Esophagus squamous epithelium (tissue), 5 donors: ENCODE data around the gene PLXNA3. TPM values are rescaled to one million over a fixed set of nuclear protein-coding genes. Genes with fewer than 3 reads are reported as not detected.
A peak's percentile ranks its signal among the peaks of the same experiment; 100 is the strongest.

ENCODE experiments used
- DNase-seq: peaks from one replicate; lab custom pipeline; 2025; lab: John Stamatoyannopoulos, UW
- H3K27ac ChIP-seq, 4 donors: fragments of 200-600 bp; sonication (generic); one replicate each; pipeline ENCODE4 v1.5.1; 2016 to 2019; ENCODE audit warnings: mild to moderate bottlenecking in 1 of 4
- H3K27me3 ChIP-seq, 4 donors: fragments of 200-600 bp; sonication (generic); 1 replicate in 3 of 4; 2 replicates in 1 of 4; pipeline versions ENCODE4 v1.5.1 to v1.6.0; 2017 to 2021; ENCODE audit warnings: antibody characterized with exemption in 1 of 4
- H3K36me3 ChIP-seq, 3 donors: fragments of 200-600 bp; sonication (generic); one replicate each; pipeline ENCODE4 v1.5.1; 2016 to 2019
- H3K4me1 ChIP-seq, 3 donors: fragments of 200-600 bp; sonication (generic); one replicate each; pipeline ENCODE4 v1.5.1; 2017 to 2019
- H3K4me3 ChIP-seq, 4 donors: fragments of 200-600 bp; sonication (generic); 1 replicate in 3 of 4; 2 replicates in 1 of 4; pipeline ENCODE4 v1.5.1; 2016 to 2019; ENCODE audit warnings: mild to moderate bottlenecking in 2 of 4, moderate library complexity in 1 of 4
- H3K9me3 ChIP-seq, 3 donors: fragments of 200-600 bp; sonication (generic); one replicate each; pipeline ENCODE4 v1.5.1; 2016 to 2019
- CTCF ChIP-seq, 6 experiments: fragments of 450-650 bp in 4 of 6; fragments of 200-600 bp in 2 of 6; sonication (generic) in 2 of 6; IDR thresholded peaks; one replicate each; pipeline ENCODE4 v1.5.1; 2016 to 2019; ENCODE audit warnings: antibody characterized with exemption in 6 of 6, mild to moderate bottlenecking in 4 of 6, moderate library complexity in 4 of 6
- POLR2A ChIP-seq, 4 donors: fragments of 450-650 bp; IDR thresholded peaks; one replicate each; pipeline ENCODE4 v1.6.1; 2017; ENCODE audit warnings: antibody characterized with exemption in 4 of 4, mild to moderate bottlenecking in 4 of 4, moderate library complexity in 3 of 4
- WGBS, 2 donors: methylation state at CpG; one replicate each; pipeline ENCODE4 v1.1.5; 2018; 5-methylcytosine and 5-hydroxymethylcytosine counted together
- intact Hi-C: fragments of 100-400 bp; cut with DNase I; formaldehyde crosslinking; loops from one replicate; pipeline ENCODE4 v1.15.0; 2022
- total RNA-seq, 4 donors: library from RNA; depleted of rRNA; stranded (reverse); fragments of >200 nt; gene quantifications; one replicate each; pipeline ENCODE4 v1.1.0, GENCODE V29; 2016
- donor health status: DM: yes; HTN: yes; CAD: no.

PLXNA3 gene
- total RNA-seq, 4 donors from 2014 or later = 4.4 to 5.9 (median 5.4) TPM

- WGBS, 2 donors = 48 to 56% methylated on average over 10 to 15 of the region's 34 CpGs
- DNase-seq = no peak
- Histone ChIP-seq H3K27ac (peak overlapping the region; percentile 90 to 95 (median 93)), H3K9me3 (no peaks in the 10 kb centered on the region), H3K27me3 (no peaks in the 10 kb centered on the region), H3K4me1 (peaks cover 4 to 28% (median 5%) of the 10 kb centered on the region in 3 donors), H3K36me3 (peaks cover 0 to 24% (median 0%) of the 10 kb centered on the region in 3 donors), H3K4me3 (peak overlapping the region; percentile 62 to 82 (median 68))
- intact Hi-C loops = no loop called here
- no peak for TF ChIP-seq CTCF (IDR thresholded peaks at IDR 0.05)
- TF ChIP-seq POLR2A (IDR thresholded peaks at IDR 0.05) = no peak
Measured at GRCh38 chrX:154515090-154515965, 57.2 kb downstream of the PLXNA3 start.

GRCh38 chrX:154515966-154516655 is 58.0 kb downstream of the PLXNA3 start, which contains the start of gene FAM3A:
TSS of gene FAM3A (minus strand) at chrX:154516232. CDS start at chrX:154515772, 460 bp downstream.
- peak; percentile 56 for DNase-seq
- Histone ChIP-seq H3K4me1 (peaks cover 4 to 28% (median 5%) of the 10 kb centered on the region in 3 donors), H3K36me3 (peaks cover 0 to 16% (median 0%) of the 10 kb centered on the region in 3 donors), H3K27me3 (no peaks in the 10 kb centered on the region), H3K4me3 (peak within 1 kb of the TSS; percentile 62 to 82 (median 68)), H3K27ac (peak within 1 kb of the TSS; percentile 90 to 95 (median 93)), H3K9me3 (no peaks in the 10 kb centered on the region)
- 53% methylated on average over 2 of the region's 59 CpGs; no CpG with 5 or more reads in 1 of the 2 donors for WGBS, 2 donors
- intact Hi-C loops = no loop called here
- no peak for TF ChIP-seq CTCF (IDR thresholded peaks at IDR 0.05)
- TF ChIP-seq POLR2A (IDR thresholded peaks at IDR 0.05) = peak in 3 of 4 donors; percentile 61 to 92 (median 65)

GRCh38 chrX:154516656-154517100 is 58.6 kb downstream of the PLXNA3 start:
- no peak for DNase-seq
- 17 to 27% methylated on average over 9 to 19 of the region's 19 CpGs for WGBS, 2 donors

GRCh38 chrX:154517101-154517781 is 59.2 kb downstream of the PLXNA3 start:
- WGBS, 2 donors = 60 to 83% methylated on average over 3 to 24 of the region's 25 CpGs
- H3K9me3 ChIP-seq = no peaks in the 10 kb centered on the region
- peaks cover 4 to 28% (median 5%) of the 10 kb centered on the region in 3 donors for H3K4me1 ChIP-seq
- no peak for DNase-seq
- no peaks in the 10 kb centered on the region for H3K27me3 ChIP-seq
- peaks cover 0 to 6% (median 0%) of the 10 kb centered on the region in 3 donors for H3K36me3 ChIP-seq
- peak overlapping the region; percentile 90 to 95 (median 93) for H3K27ac ChIP-seq
- intact Hi-C loops = no loop called here
- TF ChIP-seq CTCF (IDR thresholded peaks at IDR 0.05) (no peak), POLR2A (IDR thresholded peaks at IDR 0.05) (no peak)
- H3K4me3 ChIP-seq = peak overlapping the region; percentile 62 to 82 (median 68)

More at GRCh38 chrX:154516656-154517100, 58.6 kb downstream of the PLXNA3 start:
- TF ChIP-seq CTCF (IDR thresholded peaks at IDR 0.05) (no peak), POLR2A (IDR thresholded peaks at IDR 0.05) (no peak)
- Histone ChIP-seq H3K9me3 (no peaks in the 10 kb centered on the region), H3K4me3 (peak overlapping the region; percentile 62 to 82 (median 68)), H3K27me3 (no peaks in the 10 kb centered on the region), H3K36me3 (peaks cover 0 to 10% (median 0%) of the 10 kb centered on the region in 3 donors), H3K4me1 (peaks cover 4 to 28% (median 5%) of the 10 kb centered on the region in 3 donors), H3K27ac (peak overlapping the region; percentile 90 to 95 (median 93))
- intact Hi-C loops = no loop called here
